ENCODE results near the gene SFRP5.

- TF ChIP-seq CTCF (IDR thresholded peaks at IDR 0.05) (no peak), EZH2phosphoT487 (IDR thresholded peaks at IDR 0.05) (no peak), EZH2 (IDR thresholded peaks at IDR 0.05) (no peak)
Observed at GRCh38 chr10:97796651-97797050, 24.9 kb upstream of the SFRP5 start.
